A549 (cell line): Measurements from ENCODE around the gene LCNL1. TPM values are rescaled to one million over a fixed set of nuclear protein-coding genes. Genes with fewer than 3 reads are reported as not detected.
"Not testable (repeated sequence)": the region's sequence is repeated elsewhere in the genome, so short reads cannot be mapped to it uniquely, and the experiment has no call there.

ENCODE experiments used
- ATAC-seq, 2 experiments: fragments of 200-7000 bp in 1 of 2; fragments of >200 bp in 1 of 2; cut with Nextera tagmentation in 1 of 2; cut with Tn5 transposase in 1 of 2; 3 replicates each; pipeline versions ENCODE4 v1.8.0 to v1.9.1; 2018 to 2020; ENCODE audit warnings: mild to moderate bottlenecking in 1 of 2, moderate library complexity in 1 of 2
- CTCF ChIA-PET: fragments of 300-600 bp; sonication (Branson Sonifier 250); formaldehyde crosslinking; extraction: SDS; loops from one replicate; lab custom pipeline; 2021; ENCODE audit warnings: antibody characterized with exemption, inconsistent platforms; lab: Yijun Ruan, JAX
- POLR2A ChIA-PET: fragments of 350-600 bp; formaldehyde crosslinking; extraction: SDS; loops from one replicate; lab custom pipeline; 2021; ENCODE audit warnings: antibody characterized with exemption, inconsistent platforms; lab: Yijun Ruan, JAX
- DNase-seq, 2 experiments: peaks; one replicate each; pipeline versions ENCODE4 v3.0.0 to v3.0.0-alpha.2; 2011 to 2016; ENCODE audit warnings: low read depth in 1 of 2, low spot score in 1 of 2
- FAIRE-seq: peaks from 2 replicates; lab custom pipeline; 2011; peaks lifted over from hg19 to GRCh38; lab: Jason Lieb, UNC
- H3K27ac ChIP-seq, 2 experiments: fragments of >200 bp; sonication (Bioruptor Twin); formaldehyde crosslinking; 3 replicates each; pipeline ENCODE4 v1.5.1; 2016 to 2017
- H3K4me1 ChIP-seq: fragments of >200 bp; sonication (Bioruptor Twin); formaldehyde crosslinking; 3 replicates; pipeline ENCODE4 v1.6.1; 2016
- H3K4me2 ChIP-seq: fragments of >200 bp; sonication (Bioruptor Twin); formaldehyde crosslinking; 3 replicates; pipeline ENCODE4 v1.6.1; 2016
- H3K4me3 ChIP-seq: fragments of >200 bp; sonication (Bioruptor Twin); formaldehyde crosslinking; 3 replicates; pipeline ENCODE4 v1.5.1; 2016
- H3K9me3 ChIP-seq: fragments of >200 bp; sonication (Bioruptor Twin); formaldehyde crosslinking; 3 replicates; pipeline ENCODE4 v1.6.1; 2016
- CHD2 ChIP-seq: fragments of 150-350 bp; IDR thresholded peaks from 2 replicates; pipeline ENCODE4 v1.6.1; 2014; ENCODE audit warnings: low read length; ENCODE audit not compliant: partially characterized antibody
- EHMT2 ChIP-seq: fragments of 200-600 bp; sonication (generic); IDR thresholded peaks from 2 replicates; pipeline ENCODE4 v1.6.1; 2016; ENCODE audit warnings: antibody characterized with exemption, low read depth, mild to moderate bottlenecking, moderate library complexity
- GATA3 ChIP-seq: IDR thresholded peaks from 2 replicates; pipeline ENCODE4 v1.6.1; 2012; ENCODE audit warnings: borderline replicate concordance
- HDAC2 ChIP-seq: fragments of 200-600 bp; sonication (generic); IDR thresholded peaks from 2 replicates; pipeline ENCODE4 v1.6.1; 2016
- HES2 ChIP-seq: fragments of >200 bp; sonication (Bioruptor Twin); formaldehyde crosslinking; IDR thresholded peaks from 2 replicates; pipeline ENCODE4 v1.6.1; 2016
- HEYL ChIP-seq: fragments of 250-450 bp; sonication (Bioruptor Pico); IDR thresholded peaks from 2 replicates; pipeline ENCODE4 v1.8.0; 2021; ENCODE audit warnings: mild to moderate bottlenecking, moderate library complexity
- HOXA7 ChIP-seq: fragments of 250-450 bp; sonication (Bioruptor Pico); IDR thresholded peaks from 2 replicates; pipeline ENCODE4 v1.5.0; 2020; ENCODE audit warnings: mild to moderate bottlenecking, moderate library complexity
- MAZ ChIP-seq: fragments of 150-350 bp; IDR thresholded peaks from 2 replicates; pipeline ENCODE4 v1.6.1; 2014; ENCODE audit warnings: antibody characterized with exemption, low read depth, low read length, borderline replicate concordance
- NFE2L2 ChIP-seq: fragments of 150-350 bp; conservative IDR thresholded peaks from 2 replicates; pipeline ENCODE4 v1.6.1; 2014; ENCODE audit warnings: low read length
- NPAS2 ChIP-seq: fragments of 250-450 bp; sonication (Bioruptor Pico); IDR thresholded peaks from 2 replicates; pipeline ENCODE4 v1.8.0; 2022; ENCODE audit warnings: mild to moderate bottlenecking, moderate library complexity, borderline replicate concordance
- NR3C1 ChIP-seq: fragments of >200 bp; sonication (Bioruptor Twin); formaldehyde crosslinking; IDR thresholded peaks from 3 replicates; pipeline ENCODE4 v1.6.1; 2017
- PBX3 ChIP-seq: IDR thresholded peaks from 2 replicates; pipeline ENCODE4 v1.6.1; 2012
- PHF8 ChIP-seq: fragments of 200-600 bp; sonication (generic); IDR thresholded peaks from 2 replicates; pipeline ENCODE4 v1.6.1; 2016; ENCODE audit warnings: low read depth, mild to moderate bottlenecking, antibody characterized with exemption, moderate library complexity, borderline replicate concordance
- POLR2AphosphoS2 ChIP-seq: conservative IDR thresholded peaks from 2 replicates; pipeline ENCODE4 v1.6.1; 2012; ENCODE audit warnings: low read length, improper control_type of control experiment, inconsistent platforms
- RARB ChIP-seq: fragments of 250-450 bp; sonication (Bioruptor Pico); IDR thresholded peaks from 2 replicates; pipeline ENCODE4 v1.8.0; 2021; ENCODE audit warnings: mild to moderate bottlenecking, moderate library complexity
- REST ChIP-seq: fragments of 200-600 bp; sonication (generic); IDR thresholded peaks from 2 replicates; pipeline ENCODE4 v1.6.1; 2016; ENCODE audit warnings: antibody characterized with exemption, mild to moderate bottlenecking, moderate library complexity
- SMC3 ChIP-seq: fragments of >200 bp; sonication (Bioruptor Twin); formaldehyde crosslinking; IDR thresholded peaks from 3 replicates; pipeline ENCODE4 v1.6.1; 2018; ENCODE audit warnings: inconsistent platforms
- SREBF2 ChIP-seq: fragments of 450-650 bp; IDR thresholded peaks from 2 replicates; pipeline ENCODE4 v1.6.1; 2014; ENCODE audit warnings: mild to moderate bottlenecking, moderate library complexity
- WGBS: methylation state at CpG from one replicate; pipeline ENCODE4 v1.1.6; 2017; ENCODE audit errors: missing lambda C conversion rate; 5-methylcytosine and 5-hydroxymethylcytosine counted together
- polyA plus RNA-seq, 4 experiments: library from polyadenylated mRNA; depleted of rRNA in 3 of 4; stranded (reverse); fragments of >200 nt; fragmentation: RNase III in 1 of 4; extraction: RNeasy Plus Mini Kit Qiagen cat#74134 plus additional on column Dnase treatment in 1 of 4; gene quantifications; 2 replicates in 3 of 4; 3 replicates in 1 of 4; pipeline ENCODE4 v1.2.3, GENCODE V29; 2011 to 2017

Gene LCNL1
- polyA plus RNA-seq, 2 of the 4 experiments (the other 2 are of a cell fraction), result 0.08 to 0.19 TPM

GRCh38 chr9:137030538-137031527 is 48.0 kb downstream of the LCNL1 start (continued):
- TF ChIP-seq HDAC2, result no peak
- no peak for TF ChIP-seq SMC3
- no peak for TF ChIP-seq HOXA7 (CRISPR knock-in tag)

- Histone ChIP-seq H3K27ac (no peak within 1 kb of the TSS), H3K4me1 (peaks cover 32% of the 10 kb centered on the region), H3K4me2 (no peak within 1 kb of the TSS), H3K4me3 (no peak within 1 kb of the TSS), H3K9me3 (no peaks in the 10 kb centered on the region)
- POLR2A ChIA-PET, result no interaction called here
- no peak for ATAC-seq
- no peak for FAIRE-seq
- no peak for DNase-seq
- TF ChIP-seq MAZ, result no peak
- no peak for TF ChIP-seq NR3C1
- TF ChIP-seq RARB (CRISPR knock-in tag), result no peak
- no peak for TF ChIP-seq NPAS2
- no peak for TF ChIP-seq PBX3
- TF ChIP-seq HES2, result no peak
- TF ChIP-seq NFE2L2, result no peak
- no peak for TF ChIP-seq POLR2AphosphoS2
- TF ChIP-seq PHF8, result no peak
- TF ChIP-seq SREBF2, result no peak
- TF ChIP-seq EHMT2, result no peak
- TF ChIP-seq REST, result no peak
- TF ChIP-seq CHD2, result no peak
- 72% methylated on average over 9 of the region's 16 CpGs for WGBS
- CTCF ChIA-PET, result interaction anchor here (0.8 to 20.4 kb wide), 11 partner anchors 10 to 245 kb away, joined by 3 to 282 read pairs (median 33); partner anchors contain the start of genes C8G, ENTPD2, FBXW5 and LCN12
These were observed 49.3 kb downstream of the LCNL1 start, which contains the start of gene FUT7 for GRCh38 chr9:137031904-137032640. TSS of gene FUT7 (minus strand) at chr9:137032088. CDS start at chr9:137031991, 97 bp downstream.

- no peak overlapping the region for H3K4me2 ChIP-seq
- TF ChIP-seq HEYL (CRISPR knock-in tag) (no peak), GATA3 (no peak)
- 85% methylated on average over 10 of the region's 10 CpGs for WGBS
- no peak overlapping the region for H3K4me3 ChIP-seq
- ChIA-PET CTCF (interaction anchor here (0.8 to 20.4 kb wide), 9 partner anchors 9 to 245 kb away, joined by 3 to 282 read pairs (median 62); partner anchors contain the start of genes C8G, CLIC3, FBXW5 and LCN12), POLR2A (no interaction called here)
- FAIRE-seq, result no peak
- no peaks in the 10 kb centered on the region for H3K9me3 ChIP-seq
- H3K27ac ChIP-seq, result no peak overlapping the region
- DNase-seq, result no peak
- H3K4me1 ChIP-seq, result peaks cover 27% of the 10 kb centered on the region
- ATAC-seq, result no peak
These were observed 50.1 kb downstream of the LCNL1 start for GRCh38 chr9:137032858-137033257.

GRCh38 chr9:137033481-137033880 is 50.7 kb downstream of the LCNL1 start:
- WGBS, result 92% methylated on average over 5 of the region's 5 CpGs
- H3K4me2 ChIP-seq, H3K9me3 ChIP-seq, DNase-seq, POLR2A ChIA-PET, FAIRE-seq, H3K27ac ChIP-seq, ATAC-seq, H3K4me3 ChIP-seq: not testable (repeated sequence)
- CTCF ChIA-PET, result interaction anchor here (0.8 to 20.4 kb wide), 7 partner anchors 9 to 246 kb away, joined by 3 to 282 read pairs (median 34); partner anchors contain the start of genes ABCA2, C8G, CLIC3 and FBXW5
- peaks cover 26% of the 10 kb centered on the region for H3K4me1 ChIP-seq
